BLaER1 (cell line): Measurements from ENCODE around the gene CMTM2.

Source experiments
- H3K27ac ChIP-seq: shearing (Covaris generic); formaldehyde crosslinking; 2 replicates; pipeline ENCODE4 v1.8.1; 2022
- H3K27me3 ChIP-seq: shearing (Covaris generic); formaldehyde crosslinking; 2 replicates; pipeline ENCODE4 v1.8.1; 2022
- H3K36me3 ChIP-seq: shearing (Covaris generic); formaldehyde crosslinking; 2 replicates; pipeline ENCODE4 v1.8.1; 2022
- H3K4me1 ChIP-seq: shearing (Covaris generic); formaldehyde crosslinking; 2 replicates; pipeline ENCODE4 v1.8.1; 2022
- H3K4me2 ChIP-seq: shearing (Covaris generic); formaldehyde crosslinking; 2 replicates; pipeline ENCODE4 v1.8.1; 2022
- H3K4me3 ChIP-seq: shearing (Covaris generic); formaldehyde crosslinking; 2 replicates; pipeline ENCODE4 v1.8.1; 2022
- H3K9ac ChIP-seq: shearing (Covaris generic); formaldehyde crosslinking; 2 replicates; pipeline ENCODE4 v1.8.1; 2022
- H3K9me3 ChIP-seq: shearing (Covaris generic); formaldehyde crosslinking; 2 replicates; pipeline ENCODE4 v1.8.1; 2022
- H4K20me1 ChIP-seq: shearing (Covaris generic); formaldehyde crosslinking; 2 replicates; pipeline ENCODE4 v1.8.1; 2022
- Cebpa-rat ChIP-seq: shearing (Covaris generic); IDR thresholded peaks from 2 replicates; pipeline ENCODE4 v1.8.1; 2022

The CMTM2 gene

GRCh38 chr16:66542396-66542795 is 36.9 kb upstream of the CMTM2 start:
- TF ChIP-seq Cebpa-rat: no peak
- Histone ChIP-seq H3K4me1 (peaks cover 90% of the 10 kb centered on the region), H4K20me1 (no peaks in the 10 kb centered on the region), H3K36me3 (no peaks in the 10 kb centered on the region), H3K9ac (no peak overlapping the region), H3K27me3 (no peaks in the 10 kb centered on the region), H3K4me2 (peak overlapping the region; percentile 9), H3K4me3 (no peak overlapping the region), H3K27ac (peak overlapping the region; percentile 23; the same call in 1 of the 2 replicates), H3K9me3 (no peaks in the 10 kb centered on the region)

GRCh38 chr16:66543541-66543940 is 35.7 kb upstream of the CMTM2 start:
- H3K9ac ChIP-seq: peak overlapping the region; percentile 21; the same call in 1 of the 2 replicates
- no peak overlapping the region for H3K4me3 ChIP-seq
- peaks cover 90% of the 10 kb centered on the region for H3K4me1 ChIP-seq
- no peaks in the 10 kb centered on the region for H3K9me3 ChIP-seq
- H3K4me2 ChIP-seq: peak overlapping the region; percentile 65
- no peaks in the 10 kb centered on the region for H3K36me3 ChIP-seq
- no peak for TF ChIP-seq Cebpa-rat
- no peaks in the 10 kb centered on the region for H3K27me3 ChIP-seq
- no peaks in the 10 kb centered on the region for H4K20me1 ChIP-seq
- peak overlapping the region; percentile 49 for H3K27ac ChIP-seq

GRCh38 chr16:66544016-66544757 is 35.1 kb upstream of the CMTM2 start:
- Histone ChIP-seq H3K4me3 (no peak overlapping the region), H3K36me3 (no peaks in the 10 kb centered on the region), H3K9ac (peak overlapping the region; percentile 24; the same call in 1 of the 2 replicates), H3K27ac (peak overlapping the region; percentile 49), H3K9me3 (no peaks in the 10 kb centered on the region), H4K20me1 (no peaks in the 10 kb centered on the region), H3K27me3 (no peaks in the 10 kb centered on the region), H3K4me2 (peak overlapping the region; percentile 65), H3K4me1 (peaks cover 90% of the 10 kb centered on the region)
- no peak for TF ChIP-seq Cebpa-rat

GRCh38 chr16:66547101-66547989 is 31.9 kb upstream of the CMTM2 start:
- Histone ChIP-seq H3K4me3 (no peak overlapping the region), H3K4me1 (peaks cover 88% of the 10 kb centered on the region), H4K20me1 (no peaks in the 10 kb centered on the region), H3K9ac (peak overlapping the region; percentile 53), H3K9me3 (no peaks in the 10 kb centered on the region), H3K27me3 (no peaks in the 10 kb centered on the region), H3K4me2 (peak overlapping the region; percentile 95), H3K36me3 (no peaks in the 10 kb centered on the region), H3K27ac (peak overlapping the region; percentile 98)
- TF ChIP-seq Cebpa-rat: no peak

GRCh38 chr16:66548068-66548467 is 31.2 kb upstream of the CMTM2 start:
- no peaks in the 10 kb centered on the region for H3K36me3 ChIP-seq
- H4K20me1 ChIP-seq: no peaks in the 10 kb centered on the region
- H3K27ac ChIP-seq: peak overlapping the region; percentile 98
- peak overlapping the region; percentile 95 for H3K4me2 ChIP-seq
- no peak overlapping the region for H3K4me3 ChIP-seq
- no peaks in the 10 kb centered on the region for H3K27me3 ChIP-seq
- no peak for TF ChIP-seq Cebpa-rat
- H3K4me1 ChIP-seq: peaks cover 85% of the 10 kb centered on the region
- H3K9ac ChIP-seq: 0 out of 2 replicates have a peak overlapping the region, but pooled peaks have one; percentile 93
- no peaks in the 10 kb centered on the region for H3K9me3 ChIP-seq

GRCh38 chr16:66548868-66549267 is 30.4 kb upstream of the CMTM2 start:
- Histone ChIP-seq H3K9me3 (no peaks in the 10 kb centered on the region), H3K4me1 (peaks cover 85% of the 10 kb centered on the region), H3K4me3 (peak overlapping the region; percentile 71), H3K27ac (peak overlapping the region; percentile 98), H3K4me2 (peak overlapping the region; percentile 95), H3K36me3 (no peaks in the 10 kb centered on the region), H3K9ac (peak overlapping the region; percentile 93), H3K27me3 (no peaks in the 10 kb centered on the region), H4K20me1 (no peaks in the 10 kb centered on the region)
- no peak for TF ChIP-seq Cebpa-rat

- H3K9me3 ChIP-seq: no peaks in the 10 kb centered on the region
- no peak for TF ChIP-seq Cebpa-rat
- H3K36me3 ChIP-seq: no peaks in the 10 kb centered on the region
- peak within 1 kb of the TSS; percentile 95 for H3K4me2 ChIP-seq
- peak within 1 kb of the TSS; percentile 98 for H3K27ac ChIP-seq
- peaks cover 85% of the 10 kb centered on the region for H3K4me1 ChIP-seq
- H4K20me1 ChIP-seq: no peaks in the 10 kb centered on the region
- peak within 1 kb of the TSS; percentile 71 for H3K4me3 ChIP-seq
- H3K27me3 ChIP-seq: no peaks in the 10 kb centered on the region
- peak within 1 kb of the TSS; percentile 93 for H3K9ac ChIP-seq
Observed at GRCh38 chr16:66549284-66550131, 29.8 kb upstream of the CMTM2 start, which contains the start of gene TK2. TSS of gene TK2 (minus strand) at chr16:66550122. CDS start at chr16:66550061, 61 bp downstream.

GRCh38 chr16:66551348-66551759 is 27.9 kb upstream of the CMTM2 start:
- Histone ChIP-seq H3K4me1 (peaks cover 91% of the 10 kb centered on the region), H4K20me1 (peaks cover 1% of the 10 kb centered on the region), H3K27me3 (no peaks in the 10 kb centered on the region), H3K9ac (peak overlapping the region; percentile 78; the same call in 1 of the 2 replicates), H3K4me3 (peak overlapping the region; percentile 77; the same call in 1 of the 2 replicates), H3K4me2 (peak overlapping the region; percentile 95), H3K36me3 (peaks cover 7% of the 10 kb centered on the region), H3K27ac (peak overlapping the region; percentile 98), H3K9me3 (no peaks in the 10 kb centered on the region)
- no peak for TF ChIP-seq Cebpa-rat

GRCh38 chr16:66551788-66552285 is 27.4 kb upstream of the CMTM2 start:
- Histone ChIP-seq H3K4me3 (peak overlapping the region; percentile 77), H3K9ac (peak overlapping the region; percentile 78), H3K9me3 (no peaks in the 10 kb centered on the region), H3K4me1 (peaks cover 92% of the 10 kb centered on the region), H3K4me2 (peak overlapping the region; percentile 95), H4K20me1 (peaks cover 6% of the 10 kb centered on the region), H3K27me3 (no peaks in the 10 kb centered on the region), H3K36me3 (peaks cover 8% of the 10 kb centered on the region), H3K27ac (peak overlapping the region; percentile 98)
- TF ChIP-seq Cebpa-rat: no peak
